Mucosa of stomach (tissue), 1 donor: ENCODE results near the gene CAPN12.
"Not testable (repeated sequence)": the region's sequence is repeated elsewhere in the genome, so short reads cannot be mapped to it uniquely, and the experiment has no call there.

Experiments
- H3K27me3 ChIP-seq: one replicate; pipeline ENCODE4 v1.7.0; 2013; ENCODE audit warnings: mild to moderate bottlenecking, low read length; ENCODE audit not compliant: control insufficient read depth, insufficient read depth
- H3K36me3 ChIP-seq: one replicate; pipeline ENCODE4 v1.7.0; 2013; ENCODE audit warnings: low read length; ENCODE audit not compliant: control insufficient read depth, insufficient read depth
- H3K4me1 ChIP-seq: one replicate; pipeline ENCODE4 v1.7.0; 2013; ENCODE audit warnings: mild to moderate bottlenecking, low read length; ENCODE audit not compliant: control insufficient read depth, insufficient read depth
- H3K4me3 ChIP-seq: one replicate; pipeline ENCODE4 v1.7.0; 2013; ENCODE audit warnings: low read length
- H3K9ac ChIP-seq: one replicate; pipeline ENCODE4 v1.7.0; 2013; ENCODE audit warnings: mild to moderate bottlenecking, low read length, moderate library complexity
- H3K9me3 ChIP-seq: one replicate; pipeline ENCODE4 v1.7.0; 2013; ENCODE audit warnings: mild to moderate bottlenecking, low read length, moderate library complexity; ENCODE audit not compliant: control insufficient read depth
- donor health status: Pancreatic carcinoma.

The CAPN12 gene

DNA sequence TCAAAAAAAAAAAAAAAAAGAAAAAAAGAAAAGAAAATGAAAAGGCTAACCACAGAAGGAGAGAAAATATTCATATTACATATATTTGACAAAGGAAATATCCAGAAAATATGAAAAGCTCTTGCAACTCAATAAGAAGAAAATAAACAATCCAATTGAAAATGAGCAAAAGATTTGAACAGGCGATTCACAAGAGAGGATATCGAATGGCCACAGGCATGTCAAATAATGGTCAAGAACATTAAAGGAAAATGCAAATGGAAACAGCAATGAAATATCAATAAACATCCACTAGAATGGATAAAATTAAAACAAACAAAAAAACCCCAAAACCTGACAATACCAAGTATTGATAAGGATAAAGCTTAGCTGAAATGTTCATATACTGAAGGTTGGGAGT, 20.9 kb upstream of the CAPN12 start:
- no peak overlapping the region for H3K4me3 ChIP-seq
- H3K27me3 ChIP-seq = no peaks in the 10 kb centered on the region
- no peaks in the 10 kb centered on the region for H3K36me3 ChIP-seq
- H3K9ac ChIP-seq = no peak overlapping the region
- peaks cover 9% of the 10 kb centered on the region for H3K4me1 ChIP-seq
- no peaks in the 10 kb centered on the region for H3K9me3 ChIP-seq

DNA sequence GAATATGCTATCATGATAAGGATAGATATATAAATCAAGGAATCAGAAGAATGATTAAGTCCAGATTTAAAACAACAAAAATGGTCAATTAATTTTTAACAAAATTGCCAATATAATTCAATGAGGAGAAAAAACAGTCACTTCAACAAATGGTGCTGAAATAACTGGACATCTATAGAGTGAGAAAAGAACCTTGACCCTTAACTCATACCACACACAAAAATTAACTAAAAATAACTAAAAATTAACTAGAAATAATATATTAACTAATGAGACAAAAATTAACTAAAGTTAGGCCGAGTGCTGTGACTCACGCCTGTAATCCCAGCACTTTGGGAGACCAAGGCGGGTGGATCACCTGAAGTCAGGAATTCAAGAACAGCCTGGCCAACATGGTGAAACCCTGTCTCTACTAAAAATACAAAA, 19.5 kb upstream of the CAPN12 start:
- no peak overlapping the region for H3K4me3 ChIP-seq
- H3K9me3 ChIP-seq = no peaks in the 10 kb centered on the region
- no peaks in the 10 kb centered on the region for H3K4me1 ChIP-seq
- no peaks in the 10 kb centered on the region for H3K36me3 ChIP-seq
- no peaks in the 10 kb centered on the region for H3K27me3 ChIP-seq
- H3K9ac ChIP-seq = no peak overlapping the region

DNA sequence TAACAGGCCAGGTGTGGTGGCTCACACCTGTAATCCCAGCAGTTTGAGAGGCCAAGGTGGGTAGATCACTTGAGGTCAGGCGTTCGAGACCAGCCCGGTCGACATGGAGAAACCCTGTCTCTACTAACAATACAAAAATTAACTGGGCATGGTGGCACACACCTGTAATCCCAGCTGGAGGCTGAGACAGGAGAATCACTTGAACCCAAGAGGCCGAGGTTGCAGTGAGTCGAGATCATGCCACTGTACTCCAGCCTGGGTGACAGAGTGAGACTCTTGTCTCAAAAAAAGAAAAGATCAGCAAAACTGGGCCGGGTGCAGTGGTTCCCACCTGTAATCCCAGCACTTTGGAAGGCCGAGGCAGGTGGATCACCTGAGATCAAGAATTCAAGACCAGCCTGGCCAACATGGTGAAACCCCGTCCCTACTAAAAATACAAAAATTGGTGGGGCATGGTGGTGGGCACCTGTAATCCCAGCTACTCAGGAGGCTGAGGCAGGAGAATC, 17.7 kb upstream of the CAPN12 start:
- H3K36me3 ChIP-seq, H3K27me3 ChIP-seq, H3K9me3 ChIP-seq, H3K9ac ChIP-seq, H3K4me1 ChIP-seq, H3K4me3 ChIP-seq: not testable (repeated sequence)

DNA sequence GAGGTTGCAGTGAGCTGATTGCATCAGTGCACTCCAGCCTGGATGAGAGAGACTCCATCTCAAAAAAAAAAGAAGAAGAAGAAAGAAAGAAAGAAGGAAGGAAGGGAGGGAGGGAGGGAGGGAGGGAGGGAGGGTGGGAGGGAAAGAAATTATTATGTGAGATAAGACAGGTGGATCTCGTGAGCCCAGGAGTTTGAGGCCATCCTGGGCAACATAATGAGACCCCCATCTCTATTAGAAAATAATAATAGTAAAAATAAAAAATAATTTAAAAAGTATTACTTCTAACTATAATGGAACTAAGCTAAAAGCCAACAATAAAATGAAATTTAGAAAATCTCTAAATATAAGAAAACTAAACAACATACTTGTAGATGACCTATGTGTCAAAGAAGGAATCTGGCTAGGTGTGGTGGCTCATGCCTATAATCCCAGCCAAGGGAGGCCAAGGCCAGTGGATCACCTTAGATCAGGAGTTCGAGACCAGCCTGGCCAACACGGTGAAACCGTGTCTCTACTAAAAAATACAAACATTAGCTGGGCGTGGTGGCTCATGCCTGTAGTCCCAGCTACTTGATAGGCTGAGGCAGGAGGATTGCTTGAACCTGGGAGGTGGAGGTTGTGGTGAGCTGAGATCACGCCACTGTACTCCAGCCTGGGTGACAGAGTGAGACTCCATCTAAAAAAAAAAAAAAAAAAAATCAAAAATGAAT, 16.7 kb upstream of the CAPN12 start:
- not testable (repeated sequence) for H3K9ac ChIP-seq, H3K4me1 ChIP-seq, H3K27me3 ChIP-seq, H3K4me3 ChIP-seq, H3K9me3 ChIP-seq, H3K36me3 ChIP-seq

DNA sequence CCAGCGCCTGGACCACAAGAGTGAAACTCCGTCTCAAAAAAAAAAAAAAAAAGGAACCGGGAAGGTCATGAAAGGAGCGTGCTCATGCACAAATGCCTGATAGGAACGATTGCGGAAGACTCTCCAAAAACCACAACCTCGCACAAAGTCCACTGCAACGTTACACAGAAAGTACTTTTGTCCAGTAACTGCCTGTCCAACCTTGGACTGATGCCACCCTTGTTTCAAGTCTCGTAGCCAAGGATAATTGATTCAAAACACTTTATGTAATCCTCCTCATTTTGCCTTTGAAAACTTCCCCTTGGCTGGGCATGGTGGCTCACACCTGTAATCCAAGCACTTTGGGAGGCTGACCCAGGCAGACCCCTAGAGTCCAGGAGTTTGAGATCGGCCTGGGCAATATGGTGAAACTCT, 15.3 kb upstream of the CAPN12 start:
- H3K9ac ChIP-seq = no peak overlapping the region
- no peaks in the 10 kb centered on the region for H3K4me1 ChIP-seq
- no peak overlapping the region for H3K4me3 ChIP-seq
- H3K27me3 ChIP-seq = no peaks in the 10 kb centered on the region
- no peaks in the 10 kb centered on the region for H3K9me3 ChIP-seq
- no peaks in the 10 kb centered on the region for H3K36me3 ChIP-seq

DNA sequence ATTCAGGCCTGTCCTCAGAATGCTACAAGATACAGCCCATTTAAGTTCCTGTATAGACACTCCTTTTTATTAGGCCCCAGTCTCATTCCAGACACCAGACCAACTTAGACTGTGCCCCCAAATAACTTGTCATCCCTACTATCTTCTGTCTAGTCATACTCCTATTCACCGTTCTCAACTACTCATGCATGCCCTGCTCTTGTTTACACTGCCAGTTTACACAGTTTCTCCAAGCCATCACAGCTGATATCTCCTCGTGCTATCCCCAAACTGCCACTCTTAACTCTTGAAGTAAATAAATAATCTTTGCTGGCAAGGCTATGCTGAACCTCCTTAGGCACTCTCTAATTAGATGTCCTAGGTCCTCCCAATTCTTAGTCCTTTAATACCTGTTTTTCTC, 9.9 kb upstream of the CAPN12 start:
- not testable (repeated sequence) for H3K9ac ChIP-seq, H3K27me3 ChIP-seq, H3K4me3 ChIP-seq, H3K9me3 ChIP-seq, H3K36me3 ChIP-seq, H3K4me1 ChIP-seq

DNA sequence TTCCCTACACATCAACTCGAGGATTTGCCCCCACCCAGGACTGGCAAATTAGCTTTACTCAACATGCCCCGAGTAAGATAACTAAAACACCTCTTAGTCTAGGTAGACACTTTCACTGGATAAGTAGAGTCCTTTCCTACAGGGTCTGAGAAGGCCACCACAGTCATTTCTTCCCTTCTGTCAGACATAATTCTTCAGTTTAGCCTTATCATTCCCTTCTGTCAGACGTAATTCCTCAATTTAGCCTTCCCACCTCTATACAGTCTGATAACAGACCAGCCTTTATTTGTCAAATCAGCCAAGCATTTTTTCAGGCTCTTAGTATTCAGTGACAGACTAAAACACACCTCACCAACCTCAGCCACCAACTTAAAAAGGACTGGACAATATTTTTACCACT, 9.5 kb upstream of the CAPN12 start:
- H3K9me3 ChIP-seq = not testable (repeated sequence)

DNA sequence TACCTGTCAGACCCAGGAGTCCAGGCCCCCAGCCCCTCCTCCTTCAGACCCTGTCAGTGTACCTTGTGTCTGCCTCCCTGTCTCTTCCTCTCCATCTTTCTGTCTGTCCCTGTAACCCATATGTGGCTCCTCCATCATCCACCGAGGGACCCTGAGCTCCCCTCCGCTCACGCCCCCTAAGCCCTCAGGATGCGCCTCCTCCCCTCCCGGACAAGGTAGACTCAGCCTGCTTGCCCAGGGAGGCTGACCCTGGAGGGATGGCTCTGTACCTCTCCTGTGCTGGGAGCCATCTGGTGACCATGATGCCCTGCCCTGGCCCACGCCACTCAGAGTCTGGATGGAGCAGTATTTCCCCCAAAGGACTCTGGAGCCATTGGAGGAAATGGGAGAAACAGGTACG, 1.0 kb upstream of the CAPN12 start:
- Histone ChIP-seq H3K36me3 (no peaks in the 10 kb centered on the region), H3K9me3 (no peaks in the 10 kb centered on the region), H3K4me3 (no peak overlapping the region), H3K27me3 (no peaks in the 10 kb centered on the region), H3K4me1 (no peaks in the 10 kb centered on the region), H3K9ac (no peak overlapping the region)

More for the DNA sequence above, 9.5 kb upstream of the CAPN12 start:
- H3K9ac ChIP-seq, H3K4me3 ChIP-seq, H3K4me1 ChIP-seq, H3K27me3 ChIP-seq, H3K36me3 ChIP-seq: not testable (repeated sequence)

DNA sequence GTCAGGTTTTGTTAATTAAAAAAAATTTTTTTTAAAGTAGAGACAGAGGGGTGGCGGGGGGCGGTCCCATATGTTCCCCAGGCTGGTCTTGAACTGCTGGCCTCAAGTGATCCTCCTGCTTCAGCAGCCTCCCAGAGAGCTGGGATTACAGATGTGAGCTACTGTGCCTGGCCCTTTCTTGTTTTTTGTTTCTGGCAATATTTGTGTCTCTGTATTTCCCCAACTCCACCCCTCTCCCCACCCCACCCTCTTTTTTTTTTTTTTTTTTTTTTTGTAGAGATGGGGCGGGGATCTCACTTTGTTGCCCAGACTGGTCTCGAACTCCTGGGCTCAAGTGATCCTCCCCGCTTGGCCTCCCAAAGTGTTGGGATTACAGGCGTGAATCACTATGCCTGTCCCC, 600 bp upstream of the CAPN12 start:
- H3K9me3 ChIP-seq = no peaks in the 10 kb centered on the region
- H3K4me1 ChIP-seq = no peaks in the 10 kb centered on the region

DNA sequence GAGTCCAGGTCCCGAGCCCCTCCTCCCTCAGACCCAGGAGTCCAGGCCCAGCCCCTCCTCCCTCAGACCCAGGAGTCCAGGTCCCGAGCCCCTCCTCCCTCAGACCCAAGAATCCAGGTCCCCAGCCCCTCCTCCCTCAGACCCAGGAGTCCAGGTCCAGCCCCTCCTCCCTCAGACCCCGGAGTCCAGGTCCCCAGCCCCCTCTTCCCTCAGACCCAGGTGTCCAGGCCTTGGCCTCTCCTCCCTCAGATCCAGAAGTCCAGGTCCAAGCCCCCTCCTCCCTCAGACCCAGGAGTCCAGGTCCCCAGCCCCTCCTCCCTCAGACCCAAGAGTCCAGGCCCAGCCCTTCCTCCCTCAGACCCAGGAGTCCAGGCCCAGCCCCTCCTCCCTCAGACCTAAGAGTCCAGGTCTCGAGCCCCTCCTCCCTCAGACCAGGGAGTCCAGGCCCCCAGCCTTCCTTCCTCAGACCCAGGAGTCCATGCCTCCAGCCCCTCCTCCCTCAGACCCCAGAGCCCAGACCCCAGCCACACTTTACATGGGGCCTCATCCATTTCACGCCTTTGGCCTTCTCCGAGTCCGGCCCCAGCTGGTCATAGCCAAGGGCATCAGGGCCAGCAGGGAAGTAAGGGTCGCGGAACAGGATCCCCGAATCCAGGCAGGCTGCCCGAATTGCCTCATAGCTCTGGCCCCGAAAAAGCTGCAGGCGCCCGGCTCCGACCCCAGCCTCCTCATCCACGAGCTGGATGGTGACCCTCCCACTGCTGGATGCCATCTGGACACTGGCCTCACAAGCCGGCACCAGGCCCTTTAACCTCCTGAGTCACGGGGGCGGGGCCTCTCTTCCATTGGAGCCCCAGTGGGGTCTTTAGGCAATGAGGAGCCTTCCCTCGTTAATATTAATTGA, 628 bp downstream of the CAPN12 start:
- H3K9ac ChIP-seq = no peak overlapping the region
- H3K4me1 ChIP-seq = no peaks in the 10 kb centered on the region
- H3K27me3 ChIP-seq = no peaks in the 10 kb centered on the region
- H3K36me3 ChIP-seq = no peaks in the 10 kb centered on the region
- no peaks in the 10 kb centered on the region for H3K9me3 ChIP-seq
- H3K4me3 ChIP-seq = no peak overlapping the region

More for the DNA sequence above, 600 bp upstream of the CAPN12 start:
- H3K36me3 ChIP-seq = no peaks in the 10 kb centered on the region
- H3K9ac ChIP-seq = no peak overlapping the region
- no peak overlapping the region for H3K4me3 ChIP-seq
- no peaks in the 10 kb centered on the region for H3K27me3 ChIP-seq

DNA sequence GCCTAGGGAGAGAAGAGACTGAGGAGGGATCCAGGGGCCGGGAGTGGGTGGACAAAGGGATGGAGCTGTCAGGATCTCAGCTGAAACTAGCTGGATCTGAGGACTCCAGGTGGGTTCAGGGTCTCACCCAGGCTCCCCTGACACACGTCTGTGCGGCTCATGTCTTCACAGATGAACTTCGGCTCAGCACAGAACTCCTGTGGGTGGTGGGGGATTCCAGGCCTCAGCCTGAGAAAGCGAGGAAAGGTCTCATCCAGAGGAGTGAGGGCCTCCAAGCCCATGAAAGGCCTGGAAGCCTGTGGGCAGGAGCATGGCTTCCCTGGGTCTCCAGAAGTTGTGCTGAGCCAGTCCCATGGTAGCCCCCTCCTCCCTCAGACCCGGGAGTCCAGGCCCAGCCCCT, 1.4 kb downstream of the CAPN12 start:
- Histone ChIP-seq H3K4me1 (no peaks in the 10 kb centered on the region), H3K36me3 (no peaks in the 10 kb centered on the region), H3K4me3 (no peak overlapping the region), H3K9ac (no peak overlapping the region), H3K9me3 (no peaks in the 10 kb centered on the region), H3K27me3 (no peaks in the 10 kb centered on the region)

DNA sequence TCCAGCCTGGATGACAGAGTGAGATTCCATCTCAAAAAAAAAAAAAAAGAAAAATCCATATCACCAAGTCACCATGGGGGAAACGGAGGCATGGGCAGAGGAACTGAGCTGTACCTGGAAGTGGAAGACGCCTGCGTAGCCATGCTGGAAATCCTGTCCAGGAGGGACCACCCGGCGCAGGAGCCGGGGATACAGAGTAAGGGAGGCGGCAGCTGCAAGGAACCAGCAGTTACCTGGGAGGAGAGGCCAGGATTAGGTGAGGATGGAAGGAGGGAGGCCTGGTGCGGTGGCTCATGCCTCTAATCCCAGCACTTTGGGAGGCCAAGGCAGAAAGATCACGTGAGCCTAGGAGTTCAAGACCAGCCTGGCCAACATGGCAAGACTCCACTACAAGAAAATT, 2.0 kb downstream of the CAPN12 start:
- Histone ChIP-seq H3K36me3 (no peaks in the 10 kb centered on the region), H3K4me1 (no peaks in the 10 kb centered on the region), H3K4me3 (no peak overlapping the region), H3K9me3 (no peaks in the 10 kb centered on the region), H3K9ac (no peak overlapping the region), H3K27me3 (no peaks in the 10 kb centered on the region)
